COLO829 (cell line): ENCODE data around the gene NOP53.
"Not testable (repeated sequence)": the region's sequence is repeated elsewhere in the genome, so short reads cannot be mapped to it uniquely, and the experiment has no call there.

ENCODE experiments used
- DNase-seq: peaks from one replicate; pipeline ENCODE4 v3.0.0; 2012; ENCODE audit warnings: low spot score

Gene NOP53

DNA sequence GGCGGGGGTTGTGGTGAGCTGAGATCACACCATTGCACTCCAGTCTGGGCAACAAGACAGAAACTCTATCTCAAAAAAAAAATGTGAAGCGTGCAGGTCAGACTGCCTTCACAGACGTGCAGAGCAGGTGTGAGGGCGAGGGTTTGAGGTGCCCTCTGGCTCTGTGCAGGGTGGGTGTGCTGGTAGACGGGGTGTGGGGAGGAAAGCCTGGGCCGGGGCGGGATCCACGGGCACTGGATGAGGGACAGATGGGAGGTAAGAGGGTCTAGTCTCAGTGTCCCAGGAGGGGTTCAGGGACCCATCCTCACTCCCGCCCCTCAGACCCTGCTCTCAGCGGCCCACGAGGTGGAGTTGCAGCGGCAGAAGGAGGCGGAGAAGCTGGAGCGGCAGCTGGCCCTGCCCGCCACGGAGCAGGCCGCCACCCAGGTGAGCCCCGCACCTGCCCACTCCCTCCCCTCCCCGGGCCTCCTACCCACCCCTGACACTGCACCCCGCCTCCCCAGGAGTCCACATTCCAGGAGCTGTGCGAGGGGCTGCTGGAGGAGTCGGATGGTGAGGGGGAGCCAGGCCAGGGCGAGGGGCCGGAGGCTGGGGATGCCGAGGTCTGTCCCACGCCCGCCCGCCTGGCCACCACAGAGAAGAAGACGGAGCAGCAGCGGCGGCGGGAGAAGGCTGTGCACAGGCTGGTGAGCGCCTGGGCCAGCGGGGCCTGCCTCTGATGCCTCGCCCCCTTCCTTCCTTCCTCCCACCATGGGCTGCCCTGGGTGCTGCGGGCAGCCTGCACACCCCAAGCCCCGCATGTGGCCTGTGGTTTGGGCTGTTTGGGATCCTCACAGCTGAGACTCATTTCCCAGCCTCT lies 9.1 kb downstream of the NOP53 start:
- DNase-seq = no peak

- DNase-seq = no peak
Observed at GRCh38 chr19:47755065-47755761, 9.9 kb downstream of the NOP53 start.

GRCh38 chr19:47755762-47756626 lies 10.6 kb downstream of the NOP53 start:
- no peak for DNase-seq

- no peak for DNase-seq
Observed at GRCh38 chr19:47756627-47756929, 11.2 kb downstream of the NOP53 start.

DNA sequence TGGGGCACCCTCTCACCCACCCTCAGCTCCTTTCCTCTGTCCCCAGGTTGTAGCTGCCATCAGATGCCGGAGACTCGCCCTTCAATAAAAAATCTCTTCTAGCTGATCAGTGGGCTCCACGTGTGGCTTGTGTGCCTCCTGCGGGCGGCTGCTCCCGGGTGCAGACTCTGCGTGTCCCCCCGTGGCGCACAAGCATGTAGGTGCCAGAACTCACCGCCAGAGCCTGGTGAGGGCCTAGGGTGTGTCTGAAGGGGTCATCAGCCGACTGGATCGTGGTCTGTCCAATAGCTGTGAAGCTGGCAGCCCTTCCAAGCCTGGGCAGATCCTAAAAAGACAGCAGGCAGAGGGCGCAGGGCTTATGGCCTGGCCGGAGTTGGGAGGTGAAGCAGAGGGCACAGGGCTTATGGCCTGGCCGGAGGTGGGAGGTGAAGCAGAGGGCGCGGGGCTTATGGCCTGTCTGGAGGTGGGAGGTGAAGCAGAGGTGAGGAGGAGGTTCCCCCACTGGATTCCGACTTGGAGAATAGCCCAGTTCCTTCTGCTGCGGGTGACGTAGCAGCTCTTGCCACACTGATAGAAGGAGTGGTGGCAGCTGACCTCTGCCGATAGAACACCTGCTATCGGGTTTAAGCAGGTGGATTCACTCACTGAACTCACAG lies 11.7 kb downstream of the NOP53 start:
- DNase-seq = no peak

- no peak for DNase-seq
Observed at GRCh38 chr19:47757617-47758442, 12.5 kb downstream of the NOP53 start.

DNA sequence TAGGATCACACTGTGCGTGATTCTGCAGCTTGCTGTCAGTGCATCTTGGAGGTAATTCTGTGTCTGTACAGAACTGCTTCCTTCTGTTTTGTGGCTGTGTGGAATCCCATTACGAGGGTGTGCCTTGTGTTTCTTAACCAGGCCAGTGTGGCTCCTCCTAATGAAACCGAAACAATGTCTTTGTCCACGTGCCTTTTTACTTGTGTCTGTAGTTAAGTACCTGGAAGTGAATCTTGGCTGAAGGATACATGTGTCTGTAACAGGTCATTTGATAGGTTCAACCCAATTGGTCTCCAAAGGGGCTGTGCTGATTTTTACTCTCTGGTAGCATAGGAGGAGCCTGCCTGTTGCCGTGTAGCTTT lies 13.1 kb downstream of the NOP53 start:
- DNase-seq = no peak

DNA sequence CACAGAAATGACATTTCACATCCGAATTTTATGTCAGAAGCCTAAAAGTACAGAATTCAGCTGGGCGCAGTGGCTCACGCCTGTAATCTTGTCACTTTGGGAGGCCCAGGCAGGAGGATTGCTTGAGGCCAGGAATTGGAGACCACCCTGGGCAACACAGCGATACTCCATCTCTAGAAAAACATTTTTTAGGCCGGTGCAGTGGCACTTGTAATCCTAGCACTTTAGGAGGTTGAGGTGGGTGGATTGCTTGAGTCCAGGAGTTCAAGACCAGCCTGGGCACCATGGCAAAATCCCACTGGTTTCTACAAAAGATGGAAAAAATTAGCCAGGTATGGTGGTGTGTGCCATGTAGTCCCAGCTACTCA lies 15.3 kb downstream of the NOP53 start:
- DNase-seq = no peak

GRCh38 chr19:47761566-47761965 lies 16.2 kb downstream of the NOP53 start:
- DNase-seq = no peak

- DNase-seq = no peak
Observed at GRCh38 chr19:47762151-47762550, 16.8 kb downstream of the NOP53 start.

DNA sequence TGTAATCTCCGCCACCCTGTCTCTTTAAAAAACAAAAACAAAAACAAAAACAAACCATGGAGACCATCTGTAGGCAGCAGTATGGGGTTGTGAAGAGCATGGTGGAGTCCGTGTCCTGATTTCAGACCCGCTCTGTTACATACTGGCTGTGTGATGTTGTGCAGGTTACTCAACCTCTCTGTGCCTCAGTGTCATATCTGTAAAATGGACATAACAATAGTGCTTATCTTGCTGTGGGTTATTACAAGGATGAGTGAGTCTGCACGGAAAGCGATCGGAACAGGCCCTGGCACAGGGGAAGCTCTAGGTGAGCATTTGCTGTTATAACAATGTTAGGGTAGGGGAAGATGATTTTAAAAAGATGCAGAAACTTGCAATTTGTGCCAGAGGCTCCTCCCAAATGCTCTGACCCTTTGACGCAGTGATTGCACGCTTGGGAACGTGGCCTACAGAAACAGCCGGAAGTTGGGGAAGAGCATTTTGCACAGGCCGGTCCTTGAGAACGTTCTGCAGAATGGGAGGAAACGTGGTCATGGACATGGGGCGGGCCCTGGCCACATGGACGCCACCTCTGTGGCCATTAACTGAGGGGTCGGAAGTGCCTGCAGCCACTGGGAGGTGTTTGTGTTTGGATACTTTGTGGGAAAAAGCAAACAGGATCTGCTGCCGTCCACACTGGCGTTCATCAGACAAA lies 17.4 kb downstream of the NOP53 start:
- no peak for DNase-seq

DNA sequence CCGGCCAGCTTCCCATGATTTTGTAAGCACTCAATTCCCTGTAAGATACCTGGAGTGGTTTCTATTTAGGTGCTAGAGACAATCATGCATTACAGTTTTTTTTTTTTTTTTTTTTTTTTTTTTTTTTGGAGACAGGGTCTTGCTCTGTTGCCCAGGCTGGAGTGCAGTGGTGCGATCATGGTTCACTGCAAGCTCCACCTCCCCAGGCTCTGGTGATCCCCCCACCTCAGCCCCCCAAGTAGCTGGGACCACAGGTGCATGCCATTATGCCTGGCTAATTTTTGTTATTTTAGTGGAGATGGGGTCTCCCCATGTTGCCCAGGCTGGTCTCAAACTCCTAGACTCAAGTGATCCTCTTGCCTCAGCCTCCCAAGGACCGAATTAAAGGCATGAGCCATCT lies 19.4 kb downstream of the NOP53 start:
- DNase-seq = not testable (repeated sequence)

- DNase-seq = no peak
Observed at GRCh38 chr19:47765523-47766358, 20.4 kb downstream of the NOP53 start.

DNA sequence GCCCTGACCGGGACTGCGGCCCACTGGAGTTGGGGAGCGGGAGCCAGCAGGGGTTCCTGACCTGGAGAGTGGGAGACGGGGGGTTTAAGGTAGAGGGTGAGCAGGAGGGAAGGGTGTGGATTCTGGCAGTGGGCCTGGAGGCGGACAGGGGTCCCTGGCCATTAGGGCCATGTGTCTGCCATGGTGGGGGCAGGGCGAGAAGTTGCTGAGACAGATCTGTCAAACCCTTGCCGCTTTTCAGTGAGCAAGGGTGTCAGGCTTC lies 20.9 kb downstream of the NOP53 start:
- no peak for DNase-seq

- DNase-seq = no peak
Observed at GRCh38 chr19:47766670-47767069, 21.3 kb downstream of the NOP53 start.

GRCh38 chr19:47767349-47767748 lies 22.0 kb downstream of the NOP53 start:
- DNase-seq = no peak

GRCh38 chr19:47768604-47769003 lies 23.3 kb downstream of the NOP53 start:
- no peak for DNase-seq

- no peak for DNase-seq
Observed at GRCh38 chr19:47769534-47769933, 24.2 kb downstream of the NOP53 start.

DNA sequence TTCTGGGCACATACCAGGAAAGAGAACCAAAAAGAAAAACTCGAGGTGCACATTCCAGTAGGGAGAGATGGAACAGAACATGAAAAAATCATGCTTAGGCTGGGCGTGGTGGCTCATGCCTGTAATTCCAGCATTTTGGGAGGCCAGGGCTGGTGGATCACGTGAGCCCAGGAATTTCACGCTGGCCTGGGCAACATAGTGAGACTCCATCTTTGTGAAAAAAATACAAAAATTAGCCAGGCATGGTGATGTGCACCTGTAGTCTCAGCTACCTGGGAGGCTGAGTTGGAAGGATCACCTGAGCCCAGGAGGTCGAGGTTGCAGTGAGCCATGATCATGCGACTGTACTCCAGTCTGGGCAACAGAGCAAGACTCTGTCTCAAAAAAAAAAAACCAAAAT lies 25.9 kb downstream of the NOP53 start:
- DNase-seq = not testable (repeated sequence)

GRCh38 chr19:47776568-47776967 lies 31.2 kb downstream of the NOP53 start:
- DNase-seq = no peak
